H1 (cell line): ENCODE data around the gene NTRK2. TPM values are rescaled to one million over a fixed set of nuclear protein-coding genes. Genes with fewer than 3 reads are reported as not detected.

Experiments
- CBX8 ChIP-seq: fragments of 300-800, 300-1000 bp; sonication (generic); IDR thresholded peaks from 2 replicates; pipeline ENCODE4 v1.7.1; 2016; ENCODE audit warnings: low read depth, low read length, borderline replicate concordance
- CEBPB ChIP-seq: IDR thresholded peaks from 2 replicates; pipeline ENCODE4 v1.6.1; 2012; ENCODE audit warnings: low read depth, low read length
- CHD1 ChIP-seq: IDR thresholded peaks from 2 replicates; pipeline ENCODE4 v1.6.1; 2012; ENCODE audit warnings: low read depth, low read length, improper control_type of control experiment
- CHD7 ChIP-seq: fragments of 300-600 bp; sonication (generic); IDR thresholded peaks from 2 replicates; pipeline ENCODE4 v1.7.1; 2012; ENCODE audit warnings: low read length, moderate library complexity, mild to moderate bottlenecking, inconsistent platforms; ENCODE audit not compliant: insufficient replicate concordance
- EP300 ChIP-seq, 2 experiments: IDR thresholded peaks; 1 replicate in 1 of 2; 2 replicates in 1 of 2; pipeline ENCODE4 v1.6.1; 2011 to 2012; ENCODE audit warnings: low read depth in 2 of 2, low read length in 2 of 2, mild to moderate bottlenecking in 2 of 2, borderline replicate concordance in 1 of 2, inconsistent platforms in 1 of 2, moderate library complexity in 1 of 2
- NANOG ChIP-seq: IDR thresholded peaks from 2 replicates; pipeline ENCODE4 v1.6.1; 2011; ENCODE audit warnings: low read length, low read depth, mild to moderate bottlenecking, inconsistent platforms; ENCODE audit not compliant: insufficient read depth, poor library complexity, severe bottlenecking
- PHF8 ChIP-seq: fragments of 200-600 bp; sonication (generic); conservative IDR thresholded peaks from 2 replicates; pipeline ENCODE4 v1.7.1; 2012; ENCODE audit warnings: low read depth, mild to moderate bottlenecking, inconsistent platforms, low read length, moderate library complexity
- RNF2 ChIP-seq: fragments of 200-900, 300-1000 bp; sonication (generic); IDR thresholded peaks from 2 replicates; pipeline ENCODE4 v1.7.1; 2016; ENCODE audit warnings: borderline replicate concordance, low read depth, mild to moderate bottlenecking, antibody characterized with exemption, low read length; ENCODE audit not compliant: poor library complexity, severe bottlenecking; ENCODE audit errors: missing control alignments
- ZNF274 ChIP-seq: IDR thresholded peaks from 2 replicates; pipeline ENCODE4 v1.7.0; 2012; ENCODE audit warnings: low read length, borderline replicate concordance; ENCODE audit errors: extremely low read depth
- polyA plus RNA-seq, 7 experiments: library from polyadenylated mRNA; depleted of rRNA in 3 of 7; stranded (reverse) in 5 of 7; unstranded in 2 of 7; fragments of >200 nt in 5 of 7; fragments of 200-250 nt in 2 of 7; gene quantifications; 1 replicate in 5 of 7; 2 replicates in 1 of 7; 4 replicates in 1 of 7; pipeline versions ENCODE4 v1.2.1 to v1.2.3, GENCODE V29; 2011 to 2013; ENCODE audit warnings: missing spikeins in 2 of 7, mixed read lengths in 2 of 7
- total RNA-seq: library from RNA; stranded (reverse); fragmentation: NEBNext Ultra II Directional; extraction: Animal tissue kit (Norgen Biotek cat#: 25700); gene quantifications from 2 replicates; pipeline ENCODE4 v1.2.1, GENCODE V29; 2021

Gene NTRK2
- total and polyA plus RNA-seq, 2 of the 8 experiments (the other 6 are each of a cell fraction or from before 2014, with no cell fraction given) = 0.03 to 0.04 TPM

DNA sequence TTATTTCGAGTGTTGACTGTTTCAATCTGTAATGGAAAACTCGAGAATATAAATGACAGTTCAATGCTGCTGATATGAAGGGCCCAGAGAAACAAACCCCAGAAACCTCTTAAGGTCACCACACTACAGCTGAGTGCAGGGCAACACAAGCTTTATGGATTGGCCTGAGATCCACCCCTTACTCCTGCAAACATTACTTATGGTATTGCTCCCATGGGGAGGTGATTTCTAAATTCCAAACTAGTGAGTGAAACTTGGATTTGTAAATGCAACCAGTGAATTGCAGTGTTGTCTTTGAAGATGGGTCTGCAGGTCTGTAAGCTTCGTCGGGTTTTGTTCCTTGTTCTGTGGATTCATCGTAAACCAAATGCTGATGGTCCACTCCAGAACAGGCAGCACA is 85.4 kb downstream of the NTRK2 start (continued):
- TF ChIP-seq CHD7 (no peak), EP300 (IDR thresholded peaks at IDR 0.05; ENCODE audit: borderline replicate concordance in 1 of 2, low read depth in 2 of 2, low read length in 2 of 2) (no peak), NANOG (no peak), CHD1 (no peak), CBX8 (no peak), ZNF274 (no peak), PHF8 (no peak), CEBPB (no peak), RNF2 (no peak)
- TF ChIP-seq, all 59 proteins: peak for 0
